ENCODE results near the gene ZNF462. TPM values are rescaled to one million over a fixed set of nuclear protein-coding genes. Genes with fewer than 3 reads are reported as not detected.

The ZNF462 gene
- total RNA-seq, 1 experiment from 2014 or later: 164 TPM

- no peak overlapping the region for H3K18ac ChIP-seq (ENCODE audit: insufficient read length, low read depth, low read length)
- no peaks in the 10 kb centered on the region for H4K20me1 ChIP-seq (ENCODE audit: control insufficient read depth, insufficient read depth, insufficient read length)
- Mint-ChIP-seq H3K4me3 (no peak overlapping the region), H3K4me1 (peaks cover 38 to 65% of the 10 kb centered on the region in 2 experiments), H3K27me3 (ENCODE audit: low read depth) (no peaks in the 10 kb centered on the region), H3K36me3 (ENCODE audit: insufficient read depth in 1 of 3, low read depth in 3 of 3) (peaks cover 39 to 65% (median 56%) of the 10 kb centered on the region in 3 experiments), H3K9me3 (no peaks in the 10 kb centered on the region), H3K27ac (no peak overlapping the region)
- H3K14ac ChIP-seq (ENCODE audit: insufficient read depth, low read length): no peak overlapping the region
- H3K9me3 ChIP-seq (ENCODE audit: control insufficient read depth, low read depth, low read length): no peaks in the 10 kb centered on the region
- no peak overlapping the region for H2BK20ac ChIP-seq (ENCODE audit: low read depth, low read length, poor library complexity, severe bottlenecking)
- H2AFZ ChIP-seq (ENCODE audit: low read length): no peak overlapping the region
- no peaks in the 10 kb centered on the region for H3K27me3 ChIP-seq (ENCODE audit: insufficient read depth, low read length)
- H3K4me2 ChIP-seq (ENCODE audit: insufficient read depth, insufficient read length, low read length): no peak overlapping the region
- H2BK12ac ChIP-seq (ENCODE audit: insufficient read length, low read depth, low read length): no peak overlapping the region
- H3K23me2 ChIP-seq (ENCODE audit: insufficient read length, low read depth, low read length, poor library complexity, severe bottlenecking): no peaks in the 10 kb centered on the region
- no peak overlapping the region for H4K91ac ChIP-seq (ENCODE audit: insufficient read length, low read depth, low read length)
- no peak overlapping the region for H4K5ac ChIP-seq (ENCODE audit: insufficient read length, low read depth, low read length)
- H3K56ac ChIP-seq (ENCODE audit: insufficient read length, low read depth, low read length): no peak overlapping the region
- WGBS (ENCODE audit: extremely low coverage, insufficient read length, low lambda C conversion rate): no CpG with 5 or more reads among the region's 2 CpGs
- TF ChIP-seq CTCF (conservative IDR thresholded peaks at IDR 0.05): no peak
- H2BK15ac ChIP-seq (ENCODE audit: low read depth, low read length): no peak overlapping the region
- H4K8ac ChIP-seq (replicated peaks; ENCODE audit: insufficient read length, low read depth, low read length): no peak overlapping the region
- no peaks in the 10 kb centered on the region for H3K79me1 ChIP-seq (ENCODE audit: insufficient read depth, low read depth, low read length, poor library complexity, severe bottlenecking)
- H3K4ac ChIP-seq (ENCODE audit: low read depth, low read length): no peak overlapping the region
- H3K4me1 ChIP-seq (ENCODE audit: insufficient read depth, low read length): peaks cover 2% of the 10 kb centered on the region; the same call in 1 of the 2 replicates
- H3K79me2 ChIP-seq (ENCODE audit: insufficient read depth, low read length): no peaks in the 10 kb centered on the region
- H3T11ph ChIP-seq (ENCODE audit: low read length): no peak overlapping the region
- H2BK5ac ChIP-seq (ENCODE audit: insufficient read length, low read length): no peak overlapping the region
- no peak overlapping the region for H3K27ac ChIP-seq (ENCODE audit: insufficient read length, low read depth, low read length)
- H2AK5ac ChIP-seq (ENCODE audit: insufficient read length, low read length): no peak overlapping the region
- H3K9ac ChIP-seq (ENCODE audit: extremely low read depth, insufficient read length, low read length): no peak overlapping the region
- no peak for DNase-seq
- no peak overlapping the region for H2BK120ac ChIP-seq (ENCODE audit: low read depth, low read length, poor library complexity, severe bottlenecking)
- H3K23ac ChIP-seq (ENCODE audit: insufficient read length, low read depth, low read length): no peak overlapping the region
Observed at GRCh38 chr9:106964329-106964728, 101.4 kb downstream of the ZNF462 start.
